Upper lobe of left lung (tissue), 6 donors: ENCODE measurements around the gene INTS12. TPM values are rescaled to one million over a fixed set of nuclear protein-coding genes. Genes with fewer than 3 reads are reported as not detected.

Experiments used
- ATAC-seq, 2 donors: fragments of 200-7000 bp; cut with Tn5 transposase; one replicate each; pipeline ENCODE4 v1.9.1; 2022; ENCODE audit warnings: mild to moderate bottlenecking in 2 of 2, moderate library complexity in 2 of 2; ENCODE audit not compliant: low FRiP score in 2 of 2
- DNase-seq, 2 donors: peaks; one replicate each; pipeline ENCODE4 v3.0.0-alpha.2; 2019 to 2020
- H3K27ac ChIP-seq, 4 donors: fragments of 200-600 bp; sonication (generic); one replicate each; pipeline ENCODE4 v1.5.1; 2016 to 2019
- H3K27me3 ChIP-seq, 4 donors: fragments of 200-600 bp; sonication (generic); one replicate each; pipeline ENCODE4 v1.5.1; 2017 to 2019
- H3K36me3 ChIP-seq, 4 donors: fragments of 200-600 bp; sonication (generic); one replicate each; pipeline ENCODE4 v1.5.1; 2016 to 2019
- H3K4me1 ChIP-seq, 4 donors: fragments of 200-600 bp; sonication (generic); one replicate each; pipeline ENCODE4 v1.5.1; 2018 to 2019
- H3K4me3 ChIP-seq, 4 donors: fragments of 200-600 bp; sonication (generic); one replicate each; pipeline ENCODE4 v1.5.1; 2017 to 2019; ENCODE audit warnings: mild to moderate bottlenecking in 2 of 4, moderate library complexity in 1 of 4
- H3K9me3 ChIP-seq, 4 donors: fragments of 200-600 bp; sonication (generic); one replicate each; pipeline ENCODE4 v1.5.1; 2018 to 2019
- EP300 ChIP-seq, 4 donors: sonication (generic); formaldehyde crosslinking; IDR thresholded peaks; one replicate each; pipeline ENCODE4 v1.5.1; 2017; ENCODE audit warnings: antibody characterized with exemption in 4 of 4, control low read depth in 2 of 4
- POLR2A ChIP-seq, 4 donors: fragments of 450-650 bp; IDR thresholded peaks; one replicate each; pipeline ENCODE4 v1.5.1; 2016 to 2017; ENCODE audit warnings: antibody characterized with exemption in 4 of 4, mild to moderate bottlenecking in 2 of 4
- POLR2AphosphoS5 ChIP-seq, 2 donors: sonication (generic); formaldehyde crosslinking; IDR thresholded peaks; one replicate each; pipeline ENCODE4 v1.5.1; 2017; ENCODE audit warnings: antibody characterized with exemption in 2 of 2
- WGBS, 2 donors: methylation state at CpG; one replicate each; pipeline ENCODE4 v1.1.5; 2017 to 2018; 5-methylcytosine and 5-hydroxymethylcytosine counted together
- total RNA-seq, 6 donors: library from RNA; depleted of rRNA in 4 of 6; stranded (reverse); fragments of >200 nt in 4 of 6; gene quantifications; one replicate each; pipeline versions ENCODE4 v1.1.0 to v1.2.1, GENCODE V29; 2016 to 2021
- TF ChIP-seq, protein P1 (sequence below), 6 experiments: fragments of 450-650 bp in 4 of 6; fragments of 200-600 bp in 2 of 6; sonication (generic) in 2 of 6; IDR thresholded peaks; one replicate each; pipeline ENCODE4 v1.5.1; 2016 to 2019; ENCODE audit warnings: antibody characterized with exemption in 6 of 6
- donor health status: DM: no; HTN: no; CAD: no; lungs with moderate emphysema.
- donor health status: DM: no; HTN: yes; CAD: no; lungs with severe emphysema.

INTS12 gene
- total RNA-seq, 6 donors from 2014 or later, result 8.9 to 38.1 (median 15.3) TPM

GRCh38 chr4:105633241-105633640, 75.2 kb downstream of the INTS12 start:
- Histone ChIP-seq H3K27me3 (no peaks in the 10 kb centered on the region), H3K9me3 (no peaks in the 10 kb centered on the region), H3K4me1 (peaks cover 7 to 35% (median 18%) of the 10 kb centered on the region in 4 donors), H3K27ac (peak overlapping the region in 1 of 4 donors; percentile 49), H3K4me3 (no peak overlapping the region), H3K36me3 (no peaks in the 10 kb centered on the region)
- TF ChIP-seq EP300 (IDR thresholded peaks at IDR 0.05) (peak in 1 of 4 donors; percentile 36), POLR2AphosphoS5 (IDR thresholded peaks at IDR 0.05) (no peak), POLR2A (IDR thresholded peaks at IDR 0.05) (no peak)
- TF ChIP-seq, protein P1, sequence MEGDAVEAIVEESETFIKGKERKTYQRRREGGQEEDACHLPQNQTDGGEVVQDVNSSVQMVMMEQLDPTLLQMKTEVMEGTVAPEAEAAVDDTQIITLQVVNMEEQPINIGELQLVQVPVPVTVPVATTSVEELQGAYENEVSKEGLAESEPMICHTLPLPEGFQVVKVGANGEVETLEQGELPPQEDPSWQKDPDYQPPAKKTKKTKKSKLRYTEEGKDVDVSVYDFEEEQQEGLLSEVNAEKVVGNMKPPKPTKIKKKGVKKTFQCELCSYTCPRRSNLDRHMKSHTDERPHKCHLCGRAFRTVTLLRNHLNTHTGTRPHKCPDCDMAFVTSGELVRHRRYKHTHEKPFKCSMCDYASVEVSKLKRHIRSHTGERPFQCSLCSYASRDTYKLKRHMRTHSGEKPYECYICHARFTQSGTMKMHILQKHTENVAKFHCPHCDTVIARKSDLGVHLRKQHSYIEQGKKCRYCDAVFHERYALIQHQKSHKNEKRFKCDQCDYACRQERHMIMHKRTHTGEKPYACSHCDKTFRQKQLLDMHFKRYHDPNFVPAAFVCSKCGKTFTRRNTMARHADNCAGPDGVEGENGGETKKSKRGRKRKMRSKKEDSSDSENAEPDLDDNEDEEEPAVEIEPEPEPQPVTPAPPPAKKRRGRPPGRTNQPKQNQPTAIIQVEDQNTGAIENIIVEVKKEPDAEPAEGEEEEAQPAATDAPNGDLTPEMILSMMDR (IDR thresholded peaks at IDR 0.05), result no peak
- 33 to 55% methylated on average over 3 of the region's 3 CpGs for WGBS, 2 donors
- ATAC-seq, result peak; percentile 34 to 69
- no peak for DNase-seq

Other genes with a start within 250 kb of the INTS12 start
- gene PPA2, start 234.6 kb downstream of the INTS12 start, total RNA-seq, result 100 to 1,000 TPM in 1 of 6 donors, 10 to 100 TPM in 5; 40.9 to 106 (median 60.9) TPM
- 10 to 100 TPM in 5 of 6 donors, 1 to 10 TPM in 1; 5.9 to 35.4 (median 19.6) TPM for gene ARHGEF38, start 156.1 kb downstream of the INTS12 start, total RNA-seq
- 1 to 10 TPM; 6.0 to 9.9 (median 8.0) TPM for gene GSTCD, start 95 bp upstream of the INTS12 start, total RNA-seq
- 100 to 1,000 TPM; 161 to 339 (median 262) TPM for gene NPNT, start 186.8 kb upstream of the INTS12 start, total RNA-seq